HepG2 (cell line): ENCODE data around the gene ESYT2. TPM values are rescaled to one million over a fixed set of nuclear protein-coding genes. Genes with fewer than 3 reads are reported as not detected.
A peak's percentile ranks its signal among the peaks of the same experiment; 100 is the strongest.

Source experiments
- ATAC-seq: fragments of 200-7000 bp; cut with Tn5 transposase; 3 replicates; pipeline ENCODE4 v1.9.1; 2020; ENCODE audit warnings: mild to moderate bottlenecking, moderate library complexity
- BruUV-seq: library from RNA; stranded (reverse); fragments of 400-500 nt; replicated peaks from 2 replicates; lab custom pipeline; 2021; lab: Mats Ljungman, UMichigan
- CTCF ChIA-PET: fragments of 300-600 bp; formaldehyde crosslinking; extraction: SDS; loops from one replicate; lab custom pipeline; 2021; ENCODE audit warnings: low total read pairs, inconsistent platforms, low intra/inter-chr PET ratio; lab: Yijun Ruan, JAX
- POLR2A ChIA-PET: fragments of 350-600 bp; sonication (Branson Sonifier 250); formaldehyde crosslinking; loops from one replicate; lab custom pipeline; 2020; ENCODE audit warnings: antibody characterized with exemption, inconsistent platforms; lab: Yijun Ruan, JAX
- DNase-seq: peaks from one replicate; pipeline ENCODE4 v3.0.0-alpha.2; 2015; ENCODE audit warnings: low spot score
- FAIRE-seq: peaks from 3 replicates; lab custom pipeline; 2011; peaks lifted over from hg19 to GRCh38; lab: Jason Lieb, UNC
- H2AFZ ChIP-seq: one replicate; pipeline ENCODE4 v1.6.1; 2011; ENCODE audit warnings: low read length, inconsistent platforms
- H3K27ac ChIP-seq: fragments of 300-600 bp; 3 replicates; pipeline ENCODE4 v1.8.0; 2011; ENCODE audit warnings: mixed run types, mild to moderate bottlenecking, mixed read lengths, low read length, inconsistent platforms; ENCODE audit not compliant: insufficient read depth; ENCODE audit errors: extremely low read length
- H3K27me3 ChIP-seq, 2 experiments: fragments of 200-600 bp in 1 of 2; 2 replicates in 1 of 2; 3 replicates in 1 of 2; pipeline versions ENCODE4 v1.6.0 to v1.8.0; 2011; ENCODE audit warnings: low read length in 2 of 2, mild to moderate bottlenecking in 2 of 2, moderate library complexity in 2 of 2, inconsistent platforms in 1 of 2; ENCODE audit not compliant: insufficient read depth in 2 of 2, control insufficient read depth in 1 of 2
- H3K36me3 ChIP-seq, 2 experiments: fragments of 200-600 bp in 1 of 2; replicated peaks in 1 of 2; 2 replicates in 1 of 2; 3 replicates in 1 of 2; pipeline versions ENCODE4 v1.5.1 to v1.8.0; 2011; ENCODE audit warnings: low read length in 2 of 2, inconsistent platforms in 1 of 2; ENCODE audit not compliant: insufficient read depth in 2 of 2, control insufficient read depth in 1 of 2
- H3K4me1 ChIP-seq: 2 replicates; pipeline ENCODE4 v1.5.1; 2012; ENCODE audit warnings: low read length, inconsistent platforms; ENCODE audit not compliant: insufficient read depth
- H3K4me2 ChIP-seq: 2 replicates; pipeline ENCODE4 v1.6.0; 2011; ENCODE audit warnings: low read depth, low read length, inconsistent platforms
- H3K4me3 ChIP-seq, 3 experiments: fragments of 200-600 bp in 1 of 3; sonication (generic), shearing (Covaris generic) in 1 of 3; replicated peaks in 1 of 3; 2 replicates each; pipeline ENCODE4 v1.5.1; 2011 to 2016; ENCODE audit warnings: low read length in 3 of 3, inconsistent platforms in 2 of 3, low read depth in 2 of 3, mild to moderate bottlenecking in 2 of 3, control low read depth in 1 of 3, mixed read lengths in 1 of 3; ENCODE audit not compliant: insufficient read depth in 1 of 3
- H3K79me2 ChIP-seq: one replicate; pipeline ENCODE4 v1.6.1; 2011; ENCODE audit warnings: low read length, inconsistent platforms; ENCODE audit not compliant: insufficient read depth
- H3K9ac ChIP-seq: 2 replicates; pipeline ENCODE4 v1.6.0; 2011; ENCODE audit warnings: mild to moderate bottlenecking, low read depth, low read length, inconsistent platforms; ENCODE audit not compliant: insufficient read depth
- H3K9me3 ChIP-seq: 2 replicates; pipeline ENCODE4 v1.5.1; 2012; ENCODE audit warnings: mild to moderate bottlenecking, low read length
- H4K20me1 ChIP-seq: 2 replicates; pipeline ENCODE4 v1.6.0; 2011; ENCODE audit warnings: inconsistent platforms, mild to moderate bottlenecking, low read length, moderate library complexity; ENCODE audit not compliant: insufficient read depth
- ATRX ChIP-seq: sonication (generic); formaldehyde crosslinking; IDR thresholded peaks from 2 replicates; pipeline ENCODE4 v1.4.0; 2020; ENCODE audit warnings: missing genetic modification reagents, borderline replicate concordance
- DNMT1 ChIP-seq: sonication (generic); formaldehyde crosslinking; IDR thresholded peaks from 2 replicates; pipeline ENCODE4 v1.5.1; 2020; ENCODE audit warnings: mild to moderate bottlenecking, missing genetic modification reagents
- FOXC1 ChIP-seq: sonication (generic); formaldehyde crosslinking; IDR thresholded peaks from 2 replicates; pipeline ENCODE4 v1.8.0; 2022; ENCODE audit warnings: mild to moderate bottlenecking, missing genetic modification reagents, borderline replicate concordance
- HNRNPUL1 ChIP-seq: fragments of 200-400 bp; formaldehyde crosslinking; IDR thresholded peaks from 2 replicates; pipeline ENCODE4 v1.6.1; 2017; ENCODE audit warnings: low read depth, mild to moderate bottlenecking, low read length, moderate library complexity
- JUND ChIP-seq: sonication (generic); formaldehyde crosslinking; IDR thresholded peaks from 2 replicates; pipeline ENCODE4 v1.8.0; 2022; ENCODE audit warnings: mild to moderate bottlenecking, missing genetic modification reagents
- MBD4 ChIP-seq: IDR thresholded peaks from 2 replicates; pipeline ENCODE4 v1.6.1; 2012; ENCODE audit warnings: low read length, inconsistent platforms, borderline replicate concordance
- ONECUT2 ChIP-seq: sonication (generic); formaldehyde crosslinking; IDR thresholded peaks from 2 replicates; pipeline ENCODE4 v1.4.0; 2020; ENCODE audit warnings: missing genetic modification reagents
- PAX8 ChIP-seq: sonication (generic); formaldehyde crosslinking; IDR thresholded peaks from 2 replicates; pipeline ENCODE4 v1.8.0; 2022; ENCODE audit warnings: mild to moderate bottlenecking, missing genetic modification reagents, borderline replicate concordance
- SRF ChIP-seq: IDR thresholded peaks from 2 replicates; pipeline ENCODE4 v1.6.1; 2011; ENCODE audit warnings: mild to moderate bottlenecking, low read depth, low read length, moderate library complexity
- ZFP1 ChIP-seq: IDR thresholded peaks from 2 replicates; pipeline ENCODE4 v1.6.1; 2016
- ZNF432 ChIP-seq: sonication (generic); formaldehyde crosslinking; IDR thresholded peaks from 2 replicates; pipeline ENCODE4 v1.5.0; 2020; ENCODE audit warnings: missing genetic modification reagents, mild to moderate bottlenecking, borderline replicate concordance
- ZNF674 ChIP-seq: sonication (generic); formaldehyde crosslinking; IDR thresholded peaks from 2 replicates; pipeline ENCODE4 v1.5.0; 2020; ENCODE audit warnings: low read depth, mild to moderate bottlenecking, missing genetic modification reagents
- ZNF7 ChIP-seq: IDR thresholded peaks from 2 replicates; pipeline ENCODE4 v1.6.1; 2016; ENCODE audit warnings: missing biosample characterization, missing genetic modification reagents
- ZNF780A ChIP-seq: sonication (generic); formaldehyde crosslinking; IDR thresholded peaks from 2 replicates; pipeline ENCODE4 v1.8.0; 2022; ENCODE audit warnings: mild to moderate bottlenecking, missing genetic modification reagents, moderate library complexity
- WGBS: methylation state at CpG from one replicate; pipeline ENCODE4 v1.1.6; 2017; ENCODE audit warnings: low lambda C conversion rate; 5-methylcytosine and 5-hydroxymethylcytosine counted together
- in situ Hi-C: cut with HindIII; loops from 2 replicates; pipeline ENCODE4 v1.10.0; 2017; ENCODE audit warnings: low pct_unique_long_range_greater_than_20kb; ENCODE audit not compliant: extremely low pct_ligation_motif_present
- intact Hi-C: fragments of 100-400 bp; cut with micrococcal nuclease; formaldehyde crosslinking; loops from one replicate; pipeline ENCODE4 v1.10.0; 2022; ENCODE audit not compliant: unreplicated experiment
- polyA plus RNA-seq, 8 experiments: library from polyadenylated mRNA; depleted of rRNA in 3 of 8; stranded (reverse) in 7 of 8; unstranded in 1 of 8; fragments of >200 nt; fragmentation: Illumina TruSeq in 4 of 8; extraction: Trizol in 4 of 8; gene quantifications; 2 replicates each; pipeline versions ENCODE4 v1.2.1 to v1.2.3, GENCODE V29; 2011 to 2016; ENCODE audit warnings: low read depth in 4 of 8, missing spikeins in 1 of 8, mixed read lengths in 1 of 8; ENCODE audit not compliant: insufficient read depth in 1 of 8
- total RNA-seq, 5 experiments: library from RNA; depleted of rRNA; stranded (reverse); fragments of >200 nt; fragmentation: Illumina TruSeq; extraction: Trizol; gene quantifications; 2 replicates each; pipeline ENCODE4 v1.2.3, GENCODE V29; 2016; ENCODE audit warnings: low read depth in 1 of 5
- TF ChIP-seq, protein P1 (sequence below): conservative IDR thresholded peaks from 2 replicates; pipeline ENCODE4 v1.6.1; 2018; ENCODE audit warnings: missing genetic modification reagents
- TF ChIP-seq, protein P2 (sequence below): sonication (generic); formaldehyde crosslinking; conservative IDR thresholded peaks from 2 replicates; pipeline ENCODE4 v1.4.0; 2020; ENCODE audit warnings: missing genetic modification reagents
- TF ChIP-seq, protein P3 (sequence below): sonication (generic); formaldehyde crosslinking; conservative IDR thresholded peaks from 2 replicates; pipeline ENCODE4 v1.8.0; 2022; ENCODE audit warnings: low read depth, missing genetic modification reagents

Gene ESYT2
- total and polyA plus RNA-seq, 2 of the 13 experiments (the other 11 are each of a cell fraction or from before 2014, with no cell fraction given): 28.5 to 37.3 TPM

DNA sequence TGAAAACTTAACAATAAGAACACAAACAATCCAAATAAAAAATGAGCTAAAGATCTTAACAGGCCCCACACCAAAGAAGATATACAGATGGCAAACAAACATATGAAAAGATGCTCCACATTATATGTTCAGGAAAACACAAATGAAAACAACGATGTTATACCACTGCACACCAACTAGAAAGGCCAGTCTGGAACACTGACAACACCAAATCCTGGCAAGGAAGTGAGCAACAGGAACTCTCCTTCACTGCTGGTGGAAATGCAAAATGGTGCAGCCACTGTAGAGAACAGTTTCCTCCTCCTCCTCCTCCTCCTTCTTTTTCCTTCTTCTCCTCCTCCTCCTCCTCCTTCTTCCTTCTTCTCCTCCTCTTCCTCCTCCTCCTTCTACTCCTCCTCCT lies 112.5 kb downstream of the ESYT2 start:
- H4K20me1 ChIP-seq: no peaks in the 10 kb centered on the region
- TF ChIP-seq ZNF7 (CRISPR knock-in tag): peak; percentile 74
- no peak for TF ChIP-seq DNMT1 (CRISPR knock-in tag)
- TF ChIP-seq, all 625 proteins: peak for 1
- no TSS peak for BruUV-seq
- intact Hi-C loops: no loop called here
- ChIA-PET CTCF (no interaction called here), POLR2A (no interaction called here)
- Histone ChIP-seq H3K79me2 (no peaks in the 10 kb centered on the region), H2AFZ (no peak overlapping the region), H3K27ac (no peak overlapping the region), H3K4me2 (no peak overlapping the region), H3K4me3 (no peak overlapping the region), H3K9me3 (no peaks in the 10 kb centered on the region), H3K9ac (no peak overlapping the region), H3K27me3 (no peaks in the 10 kb centered on the region), H3K4me1 (no peaks in the 10 kb centered on the region), H3K36me3 (no peaks in the 10 kb centered on the region)
- ATAC-seq (no peak), FAIRE-seq (no peak), DNase-seq (no peak)
- 0% methylated on average over 1 of the region's 1 CpG for WGBS
- in situ Hi-C loops: no loop called here

DNA sequence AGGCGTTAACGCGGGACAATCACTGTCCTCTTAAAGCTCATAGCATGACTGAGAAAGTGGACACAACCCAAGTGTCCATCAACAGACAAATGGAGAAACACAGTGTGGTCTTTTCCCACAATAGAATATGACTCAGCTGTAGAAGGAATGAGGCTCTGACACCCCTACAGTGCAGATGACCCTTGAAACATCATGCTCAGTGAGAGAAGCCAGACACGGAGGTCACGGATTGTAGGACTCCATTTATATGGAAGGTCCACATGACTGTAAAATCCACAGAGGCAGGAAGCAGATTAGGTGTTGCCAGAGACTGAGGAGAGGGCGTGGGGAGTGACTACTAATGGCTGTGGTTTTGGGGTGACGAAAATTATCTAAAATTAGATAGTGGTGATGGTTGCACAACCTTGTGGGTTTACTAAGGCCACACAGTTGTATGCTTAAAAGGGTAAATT lies 118.6 kb downstream of the ESYT2 start:
- BruUV-seq: no TSS peak
- CTCF ChIA-PET: no interaction called here
- Histone ChIP-seq H4K20me1 (no peaks in the 10 kb centered on the region), H3K79me2 (no peaks in the 10 kb centered on the region), H3K27me3 (no peaks in the 10 kb centered on the region), H3K4me2 (peak overlapping the region; percentile 27; the same call in 1 of the 2 replicates), H3K4me1 (peaks cover 25% of the 10 kb centered on the region), H3K27ac (no peak overlapping the region), H3K4me3 (no peak overlapping the region), H3K9me3 (no peaks in the 10 kb centered on the region), H3K36me3 (no peaks in the 10 kb centered on the region), H3K9ac (no peak overlapping the region), H2AFZ (no peak overlapping the region)
- no peak for FAIRE-seq
- DNase-seq: no peak
- intact Hi-C loops (no loop called here), in situ Hi-C loops (no loop called here)
- no peak for ATAC-seq
- POLR2A ChIA-PET: no interaction called here
- 48% methylated on average over 7 of the region's 7 CpGs for WGBS
- TF ChIP-seq MBD4 (no peak), ATRX (no peak), PAX8 (CRISPR knock-in tag) (no peak), ZNF780A (CRISPR knock-in tag) (no peak), HNRNPUL1 (no peak), ZNF674 (CRISPR knock-in tag) (no peak), ZNF432 (CRISPR knock-in tag) (no peak), ZFP1 (CRISPR knock-in tag) (no peak), ONECUT2 (CRISPR knock-in tag) (no peak), JUND (CRISPR knock-in tag) (no peak), FOXC1 (no peak), SRF (no peak)
- TF ChIP-seq, protein P1, sequence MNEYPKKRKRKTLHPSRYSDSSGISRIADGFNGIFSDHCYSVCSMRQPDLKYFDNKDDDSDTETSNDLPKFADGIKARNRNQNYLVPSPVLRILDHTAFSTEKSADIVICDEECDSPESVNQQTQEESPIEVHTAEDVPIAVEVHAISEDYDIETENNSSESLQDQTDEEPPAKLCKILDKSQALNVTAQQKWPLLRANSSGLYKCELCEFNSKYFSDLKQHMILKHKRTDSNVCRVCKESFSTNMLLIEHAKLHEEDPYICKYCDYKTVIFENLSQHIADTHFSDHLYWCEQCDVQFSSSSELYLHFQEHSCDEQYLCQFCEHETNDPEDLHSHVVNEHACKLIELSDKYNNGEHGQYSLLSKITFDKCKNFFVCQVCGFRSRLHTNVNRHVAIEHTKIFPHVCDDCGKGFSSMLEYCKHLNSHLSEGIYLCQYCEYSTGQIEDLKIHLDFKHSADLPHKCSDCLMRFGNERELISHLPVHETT (CRISPR knock-in tag): no peak
- TF ChIP-seq, protein P2, sequence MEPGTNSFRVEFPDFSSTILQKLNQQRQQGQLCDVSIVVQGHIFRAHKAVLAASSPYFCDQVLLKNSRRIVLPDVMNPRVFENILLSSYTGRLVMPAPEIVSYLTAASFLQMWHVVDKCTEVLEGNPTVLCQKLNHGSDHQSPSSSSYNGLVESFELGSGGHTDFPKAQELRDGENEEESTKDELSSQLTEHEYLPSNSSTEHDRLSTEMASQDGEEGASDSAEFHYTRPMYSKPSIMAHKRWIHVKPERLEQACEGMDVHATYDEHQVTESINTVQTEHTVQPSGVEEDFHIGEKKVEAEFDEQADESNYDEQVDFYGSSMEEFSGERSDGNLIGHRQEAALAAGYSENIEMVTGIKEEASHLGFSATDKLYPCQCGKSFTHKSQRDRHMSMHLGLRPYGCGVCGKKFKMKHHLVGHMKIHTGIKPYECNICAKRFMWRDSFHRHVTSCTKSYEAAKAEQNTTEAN: no peak
- TF ChIP-seq, protein P3, sequence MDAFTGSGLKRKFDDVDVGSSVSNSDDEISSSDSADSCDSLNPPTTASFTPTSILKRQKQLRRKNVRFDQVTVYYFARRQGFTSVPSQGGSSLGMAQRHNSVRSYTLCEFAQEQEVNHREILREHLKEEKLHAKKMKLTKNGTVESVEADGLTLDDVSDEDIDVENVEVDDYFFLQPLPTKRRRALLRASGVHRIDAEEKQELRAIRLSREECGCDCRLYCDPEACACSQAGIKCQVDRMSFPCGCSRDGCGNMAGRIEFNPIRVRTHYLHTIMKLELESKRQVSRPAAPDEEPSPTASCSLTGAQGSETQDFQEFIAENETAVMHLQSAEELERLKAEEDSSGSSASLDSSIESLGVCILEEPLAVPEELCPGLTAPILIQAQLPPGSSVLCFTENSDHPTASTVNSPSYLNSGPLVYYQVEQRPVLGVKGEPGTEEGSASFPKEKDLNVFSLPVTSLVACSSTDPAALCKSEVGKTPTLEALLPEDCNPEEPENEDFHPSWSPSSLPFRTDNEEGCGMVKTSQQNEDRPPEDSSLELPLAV (CRISPR knock-in tag): no peak
